ENCODE results near the gene ARMCX2. TPM values are rescaled to one million over a fixed set of nuclear protein-coding genes. Genes with fewer than 3 reads are reported as not detected.

ARMCX2 gene
- total RNA-seq (2022; extraction: Qiagen RNA extraction; ENCODE audit: low read depth) = 0.07 to 0.11 TPM in 2 of 5 replicates, not detected in the others

DNA sequence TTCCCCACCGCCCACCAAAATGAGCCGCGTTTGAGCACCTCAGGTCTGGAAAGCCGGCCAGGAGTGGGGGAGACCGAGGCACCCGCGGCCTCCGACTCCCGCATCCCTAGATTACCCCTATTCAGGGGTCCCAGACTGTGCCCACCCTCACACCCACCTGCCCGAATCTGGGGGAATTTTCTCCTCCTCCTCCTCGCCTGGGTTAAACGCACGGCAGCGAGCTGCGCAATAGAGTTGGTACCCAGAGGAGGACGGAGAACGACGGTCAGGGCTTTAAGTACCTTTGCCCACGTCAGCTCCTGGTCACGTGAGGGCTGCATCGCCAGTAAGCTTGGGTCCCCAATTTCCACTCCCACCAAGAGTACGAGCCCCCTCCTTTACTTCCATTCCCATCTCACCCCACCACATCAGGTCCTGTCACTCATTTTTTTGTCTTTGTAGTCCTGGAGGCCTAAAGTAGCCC is at the start of gene ARMCX2:
Gene ARMCX2 (minus strand): TSS at position 250 of the 463 bp plus-strand sequence. CDS start 2,262 bp downstream, outside the sequence.

DNA sequence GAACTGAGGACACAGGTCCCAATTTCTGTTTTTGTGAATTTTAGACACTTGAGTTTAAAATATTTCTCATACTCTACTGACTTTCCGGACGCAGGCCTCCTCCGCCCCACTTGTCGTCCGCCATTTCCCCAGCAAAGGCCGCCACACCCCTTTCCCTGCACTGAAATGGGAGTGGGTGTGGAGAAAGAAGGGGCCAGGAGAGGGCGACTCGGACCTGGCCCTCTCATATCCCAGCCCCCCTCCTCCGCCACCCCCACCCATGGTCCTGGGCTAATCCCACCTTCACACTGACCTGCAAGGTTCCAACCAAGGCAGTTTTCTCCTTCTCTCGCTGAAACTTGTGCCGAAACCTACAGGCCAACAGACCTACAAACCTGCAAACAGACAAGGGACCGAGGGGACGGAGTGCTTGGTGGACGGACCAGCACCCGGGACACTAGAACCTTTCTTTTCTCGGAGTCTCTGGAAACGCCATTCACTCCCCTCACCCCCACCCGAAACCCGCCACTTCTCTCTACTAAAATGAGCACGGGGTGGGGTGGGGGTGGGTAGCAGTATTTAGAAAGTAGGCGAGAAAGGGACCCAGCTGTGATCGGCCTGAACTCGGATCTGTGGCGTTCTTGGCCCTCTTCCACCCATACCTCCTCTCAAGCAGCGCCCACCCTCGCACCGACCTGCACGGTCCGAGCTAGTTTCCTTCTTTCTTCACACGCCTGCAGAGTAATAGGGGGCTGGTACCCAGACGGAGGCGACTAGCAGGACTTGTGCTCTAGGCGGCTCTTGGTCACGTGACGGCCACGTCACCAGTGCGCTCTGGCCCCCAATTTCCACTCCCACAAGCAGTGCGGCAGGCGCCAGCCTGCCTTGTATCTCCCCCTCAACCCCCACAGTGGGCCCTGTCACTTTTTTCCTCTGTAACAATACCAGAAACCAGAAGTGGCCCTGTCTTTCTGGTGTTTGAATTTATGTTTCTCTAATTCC is 42.1 kb downstream of the ARMCX2 start, which contains the start of gene ARMCX6:
Gene ARMCX6 (minus strand): TSS at position 790 of the 981 bp plus-strand sequence. CDS start 1,380 bp downstream, outside the sequence.

Other genes with a start within 250 kb of the ARMCX2 start
- gene ARMCX4, start 174.4 kb downstream of the ARMCX2 start, total RNA-seq (2022; extraction: Qiagen RNA extraction; ENCODE audit: low read depth) = 0.28 to 0.71 TPM (median 0.37 TPM) in 5 replicates
- 0.19 to 0.51 TPM (median 0.43 TPM) in 5 replicates for gene ARMCX1, start 109.3 kb downstream of the ARMCX2 start, total RNA-seq (2022; extraction: Qiagen RNA extraction; ENCODE audit: low read depth)
- gene ARMCX6, start 41.9 kb downstream of the ARMCX2 start, total RNA-seq (2022; extraction: Qiagen RNA extraction; ENCODE audit: low read depth) = 41.7 to 46.9 TPM (median 45.8 TPM) in 5 replicates
- 15.8 to 24.0 TPM (median 21.5 TPM) in 5 replicates for gene ARMCX3, start 36.7 kb downstream of the ARMCX2 start, total RNA-seq (2022; extraction: Qiagen RNA extraction; ENCODE audit: low read depth)

All from A549 treated with RU486 at 1 μM for 4 hours (cell line).